ENCODE results near the gene MED29.
"Not testable (repeated sequence)": the region's sequence is repeated elsewhere in the genome, so short reads cannot be mapped to it uniquely, and the experiment has no call there.

- TF ChIP-seq CTCF (IDR thresholded peaks at IDR 0.05); EZH2 (IDR thresholded peaks at IDR 0.05; ENCODE audit: borderline replicate concordance, insufficient read depth, low read depth, low read length, poor library complexity, severe bottlenecking): not testable (repeated sequence)
Observed at GRCh38 chr19:39379366-39379765, 11.8 kb upstream of the MED29 start.

Measured in B cell (primary cell).